HG03039 (cell line): ENCODE results near the gene FOXK1.

ENCODE experiments used
- ATAC-seq: cut with Tn5 transposase; IDR thresholded peaks from one replicate; pipeline ENCODE4 v1.9.1; 2021; ENCODE audit warnings: mild to moderate bottlenecking, moderate library complexity; ENCODE audit not compliant: unreplicated experiment

FOXK1 gene

DNA sequence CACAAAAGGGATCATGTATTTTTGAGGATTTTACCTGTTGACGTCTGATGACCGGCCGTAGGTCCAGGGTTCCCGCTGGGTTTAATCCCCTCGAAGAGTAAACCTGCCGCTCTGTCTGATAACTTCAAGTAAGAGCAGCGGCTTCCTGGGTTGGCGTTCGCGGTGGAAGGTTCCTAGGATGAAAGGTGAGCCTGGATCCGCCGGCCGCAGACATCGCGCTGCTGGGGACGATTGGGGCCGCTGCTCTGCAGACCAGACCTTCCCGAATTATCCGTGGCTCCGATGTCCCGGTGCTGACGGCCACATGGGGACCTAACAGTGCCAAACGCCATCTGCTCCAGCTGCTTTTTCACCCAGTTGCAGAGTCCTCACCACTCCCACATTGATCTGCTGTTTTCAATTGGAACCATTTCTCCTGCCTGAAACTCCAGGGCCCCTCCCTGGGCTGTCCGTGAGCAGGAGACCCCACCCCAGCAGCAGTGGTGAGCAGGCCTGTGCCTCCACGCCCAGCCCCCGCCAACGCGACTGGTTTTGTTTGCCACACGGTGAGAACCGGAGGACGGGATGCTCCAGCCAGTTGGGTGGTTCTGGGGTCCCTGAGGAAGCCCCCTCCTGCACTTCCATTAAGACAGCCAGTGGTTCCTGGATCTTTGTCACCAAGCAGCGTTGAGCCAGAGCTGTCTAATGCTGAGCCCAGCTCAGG is 81.1 kb downstream of the FOXK1 start:
- no peak for ATAC-seq

DNA sequence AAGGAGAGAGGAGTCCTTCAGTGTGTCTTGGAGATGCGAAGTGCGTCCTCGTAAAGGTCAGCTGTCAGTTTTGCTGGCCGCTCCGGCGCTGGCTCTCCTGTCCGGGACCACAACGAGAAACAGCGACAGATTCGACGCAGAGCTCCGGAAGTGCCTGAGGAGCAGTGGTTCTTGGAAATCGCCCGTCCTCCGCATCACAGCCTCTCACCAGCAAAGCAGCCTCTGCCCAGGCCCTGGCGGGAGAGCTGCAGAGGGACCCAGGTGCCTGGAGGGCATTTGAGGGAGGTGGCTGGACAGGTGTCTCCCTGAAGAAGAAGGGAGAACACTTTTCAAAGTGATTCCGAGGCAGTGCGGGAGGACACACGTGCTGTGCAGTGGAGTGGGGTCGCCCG is 81.7 kb downstream of the FOXK1 start:
- no peak for ATAC-seq

- ATAC-seq: no peak
Measured at GRCh38 chr7:4764402-4765007, 82.4 kb downstream of the FOXK1 start.

GRCh38 chr7:4765776-4766490 is 83.8 kb downstream of the FOXK1 start:
- no peak for ATAC-seq

GRCh38 chr7:4766666-4767519 is 84.8 kb downstream of the FOXK1 start:
- no peak for ATAC-seq

DNA sequence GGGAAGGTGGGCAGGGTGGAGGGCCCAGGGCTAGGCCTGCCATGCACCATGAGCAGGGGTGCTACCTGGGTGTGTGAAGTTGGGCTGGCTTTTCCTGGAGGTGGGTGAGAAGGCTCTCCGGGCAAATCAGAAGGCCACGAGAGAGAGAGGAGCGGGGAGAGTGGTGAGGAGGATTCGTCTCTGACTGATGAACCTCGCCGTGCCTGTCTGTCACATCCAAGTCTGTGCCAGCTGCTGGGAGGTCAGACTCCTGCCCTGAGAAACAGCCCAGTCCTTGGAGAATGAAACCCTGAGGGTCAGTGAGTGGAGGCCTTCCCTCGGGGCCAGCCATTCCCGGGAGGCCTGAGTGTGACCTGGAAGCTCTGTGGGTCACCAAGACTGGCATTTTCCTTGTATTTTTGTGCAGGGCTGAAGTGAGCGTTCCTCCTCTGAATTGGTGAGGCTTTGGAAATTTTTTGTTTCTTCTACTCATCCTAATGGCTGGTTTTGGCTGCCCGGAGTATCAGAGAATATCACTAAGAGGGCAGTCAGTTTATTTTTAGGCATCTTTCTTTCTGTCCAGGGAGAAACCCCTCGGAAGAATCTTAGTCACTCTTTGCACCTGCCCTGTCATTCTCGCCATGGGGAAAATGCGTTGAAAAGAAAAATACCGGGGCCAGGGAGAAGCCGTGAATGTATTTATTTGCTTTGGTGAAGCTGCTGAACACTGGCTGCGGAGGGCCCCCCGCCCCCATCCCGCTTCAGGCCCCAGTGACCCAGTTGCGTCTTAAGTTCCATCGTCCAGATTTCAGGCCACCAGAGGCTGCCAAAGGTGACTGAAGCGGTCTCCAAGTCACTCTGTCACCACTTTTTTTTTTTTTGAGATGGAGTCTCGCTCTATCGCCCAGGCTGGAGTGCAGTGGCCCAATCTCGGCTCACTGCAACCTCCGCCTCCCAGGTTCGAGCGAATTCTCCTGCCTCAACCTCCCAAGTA is 86.8 kb downstream of the FOXK1 start:
- ATAC-seq: no peak

DNA sequence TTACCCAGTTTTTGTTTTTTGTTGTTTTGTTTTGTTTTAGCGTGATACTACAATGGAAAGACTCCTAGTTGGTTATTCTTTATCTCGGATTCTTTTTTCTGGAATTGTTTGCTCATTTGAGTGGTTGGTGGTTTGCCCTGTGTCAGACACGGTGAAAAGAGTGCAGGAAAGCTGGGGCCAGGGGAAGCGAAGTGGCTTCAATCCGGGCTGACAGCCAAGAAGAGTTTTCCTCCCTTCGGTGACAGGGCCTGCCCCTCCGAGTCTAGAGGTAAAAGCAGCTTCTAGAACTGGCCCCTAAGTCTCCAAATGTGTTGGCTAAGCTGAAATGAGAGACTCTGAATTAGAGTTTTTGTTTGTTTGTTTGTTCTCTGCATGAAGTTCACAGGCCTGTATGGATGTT is 87.7 kb downstream of the FOXK1 start:
- ATAC-seq: no peak

- no peak for ATAC-seq
Measured at GRCh38 chr7:4770886-4771285, 88.8 kb downstream of the FOXK1 start.

DNA sequence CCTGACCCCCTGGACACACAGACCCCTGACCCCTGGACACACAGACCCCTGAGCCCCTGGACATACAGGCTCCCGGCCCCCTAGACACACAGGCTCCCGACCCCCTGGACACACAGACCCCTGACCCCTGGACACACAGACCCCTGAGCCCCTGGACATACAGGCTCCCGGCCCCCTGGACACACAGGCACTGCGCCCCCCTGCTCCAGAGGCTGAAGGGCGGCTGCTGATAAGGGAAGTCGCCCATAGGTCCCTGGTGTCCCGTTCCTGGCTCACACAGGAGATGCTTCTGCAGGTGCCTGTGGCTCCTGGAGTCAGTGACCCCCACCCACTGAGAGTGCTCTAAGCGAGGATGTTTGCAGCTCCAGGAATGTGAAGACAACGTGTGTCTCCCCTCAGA is 89.6 kb downstream of the FOXK1 start:
- ATAC-seq: no peak

- no peak for ATAC-seq
Measured at GRCh38 chr7:4772306-4772705, 90.2 kb downstream of the FOXK1 start.

DNA sequence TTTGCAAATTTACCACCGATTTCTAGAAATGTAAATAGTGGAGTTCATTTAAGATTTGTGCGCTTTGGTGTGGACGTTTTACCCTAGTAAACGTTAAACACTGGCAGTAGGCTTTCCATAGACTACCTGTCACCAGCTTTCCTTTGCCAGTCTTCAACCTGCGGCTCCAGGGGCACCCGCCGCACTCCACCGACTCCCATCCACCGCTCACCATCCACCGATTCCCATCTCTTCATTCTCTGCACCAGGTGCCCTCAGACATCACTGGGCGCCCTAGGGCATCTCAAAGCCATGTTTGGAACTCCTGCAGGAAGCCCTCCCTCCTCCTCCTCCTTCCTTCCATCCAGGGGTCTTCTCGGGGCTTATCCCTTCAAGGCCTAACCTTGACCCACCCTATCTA is 91.9 kb downstream of the FOXK1 start:
- no peak for ATAC-seq

GRCh38 chr7:4774658-4775249 is 92.7 kb downstream of the FOXK1 start:
- peak; percentile 5 for ATAC-seq

GRCh38 chr7:4775250-4775847 is 93.3 kb downstream of the FOXK1 start, which contains the start of gene AP5Z1:
Gene AP5Z1, plus strand, starts transcription at chr7:4775623. Its CDS starts 93 bp downstream, at chr7:4775716.
- ATAC-seq: peak; percentile 95

- peak; percentile 5 for ATAC-seq
Measured at GRCh38 chr7:4775848-4776623, 93.9 kb downstream of the FOXK1 start.

- ATAC-seq: no peak
Measured at GRCh38 chr7:4779118-4779517, 97.0 kb downstream of the FOXK1 start.

- no peak for ATAC-seq
Measured at GRCh38 chr7:4781366-4782069, 99.4 kb downstream of the FOXK1 start.

GRCh38 chr7:4782333-4783291 is 100.5 kb downstream of the FOXK1 start:
- ATAC-seq: no peak
